ENCODE measurements around the gene FARS2.

DNA sequence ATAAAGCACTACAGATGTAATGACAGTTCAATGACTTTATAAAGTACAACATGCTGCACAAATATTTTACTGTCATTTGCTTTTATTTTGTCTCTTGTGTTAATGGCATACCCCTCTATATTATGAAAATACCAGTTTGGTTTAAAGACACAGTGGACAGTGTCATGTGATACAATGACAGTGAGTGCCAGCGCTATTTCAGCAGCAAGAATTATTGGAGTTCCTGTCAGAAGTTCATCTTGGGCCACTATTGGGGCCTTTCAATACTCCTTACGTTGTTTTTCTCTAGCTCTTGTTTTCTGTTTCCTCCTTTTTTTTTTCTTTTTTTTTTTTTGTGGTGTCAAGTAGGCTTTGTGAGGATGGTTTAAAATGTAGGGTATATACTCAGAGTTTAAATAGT, 232.5 kb downstream of the FARS2 start:
- no peak for TF ChIP-seq CTCF (IDR thresholded peaks at IDR 0.05)
- TF ChIP-seq EP300 (IDR thresholded peaks at IDR 0.05): no peak
- no peak for TF ChIP-seq POLR2AphosphoS5 (IDR thresholded peaks at IDR 0.05)
- no peak for TF ChIP-seq POLR2A (IDR thresholded peaks at IDR 0.05)
